NCI-H146 treated with DMSO at 0.1 percent for 48 hours (cell line): ENCODE measurements around the gene TRIM62.

Experiments
- DNase-seq: peaks from one replicate; lab custom pipeline; 2025; ENCODE audit not compliant: unreplicated experiment; lab: John Stamatoyannopoulos, UW

Gene TRIM62

DNA sequence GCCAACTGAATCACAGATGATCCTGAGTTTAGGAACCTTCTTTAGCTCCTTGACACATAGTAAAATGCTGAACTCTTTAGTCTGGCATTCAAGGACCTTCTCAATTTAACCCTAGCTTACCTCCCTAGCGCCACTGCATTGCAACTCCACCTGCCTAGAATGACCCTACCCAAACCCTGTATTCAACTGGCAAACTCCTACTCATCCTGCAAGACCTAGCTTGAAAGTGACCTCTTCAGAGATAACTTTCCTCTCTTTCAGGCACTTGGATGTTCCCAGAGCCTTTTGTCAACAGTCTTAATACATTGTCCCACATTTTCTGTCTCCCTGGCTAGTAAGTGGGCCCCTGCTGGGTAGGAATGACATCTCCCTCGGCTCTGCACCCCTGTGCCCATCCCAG lies 19.7 kb downstream of the TRIM62 start:
- DNase-seq = no peak

- peak; percentile 68 for DNase-seq
Observed at GRCh38 chr1:33161061-33161681, 20.7 kb downstream of the TRIM62 start.

DNA sequence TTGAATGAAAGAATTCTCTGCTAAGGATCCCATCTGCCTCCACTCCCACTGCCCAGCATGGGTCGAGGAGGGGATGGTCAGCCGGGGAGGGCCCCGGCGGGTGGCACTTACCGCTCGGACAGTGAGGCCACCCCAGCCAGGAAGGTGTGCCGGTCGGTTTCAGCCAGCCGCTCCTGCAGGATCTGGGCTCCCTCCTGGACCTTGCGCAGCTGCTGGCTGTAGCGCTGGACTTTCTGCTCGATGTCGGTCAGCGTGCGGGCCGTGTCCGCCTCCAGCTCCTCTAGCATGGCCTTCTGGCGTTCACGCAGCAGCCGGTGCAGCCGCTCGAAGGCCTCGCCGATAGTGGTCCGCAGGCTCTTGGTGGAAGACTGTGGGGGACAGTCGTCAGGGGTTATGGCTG lies 22.3 kb downstream of the TRIM62 start:
- DNase-seq = no peak

DNA sequence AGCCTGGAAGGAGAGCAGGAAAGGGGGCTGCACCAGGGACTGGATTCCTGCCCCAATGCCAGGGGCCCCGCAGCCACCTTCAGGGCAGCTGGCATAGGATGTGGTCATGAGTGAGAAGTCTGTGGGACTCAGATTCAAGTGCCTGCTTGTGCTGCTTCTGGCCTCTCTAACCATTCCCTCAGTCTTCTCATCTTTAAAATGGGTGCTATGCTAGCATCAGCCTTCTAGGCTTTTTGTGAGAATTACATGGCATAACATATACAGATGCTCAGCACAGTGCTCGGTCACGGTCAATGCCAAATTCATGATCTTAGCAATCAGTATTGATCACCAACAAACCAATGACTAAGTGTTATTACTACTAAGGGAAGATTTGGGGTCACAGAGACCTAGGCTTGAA lies 23.5 kb downstream of the TRIM62 start:
- no peak for DNase-seq

DNA sequence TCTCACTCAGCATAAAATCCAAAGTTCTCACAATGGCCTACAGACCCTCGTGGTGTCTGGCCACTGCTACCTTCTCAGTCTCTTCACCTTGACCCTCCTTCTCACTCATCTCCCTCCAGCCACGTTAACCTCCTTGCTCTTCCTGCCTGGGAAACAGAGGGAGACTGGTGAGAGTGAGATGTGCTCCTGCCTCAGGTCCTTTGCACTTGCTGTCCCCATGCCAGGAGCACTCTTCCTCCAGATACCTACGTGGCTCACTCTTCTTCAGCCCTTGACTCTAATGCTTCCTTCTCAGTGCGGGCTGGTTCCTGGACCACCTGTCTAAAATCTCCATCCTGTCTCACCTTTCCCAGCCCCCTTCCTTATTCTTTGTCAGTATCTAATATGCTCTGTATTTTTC lies 24.7 kb downstream of the TRIM62 start:
- no peak for DNase-seq

- no peak for DNase-seq
Observed at GRCh38 chr1:33155877-33156538, 25.8 kb downstream of the TRIM62 start.

- DNase-seq = no peak
Observed at GRCh38 chr1:33153650-33154049, 28.2 kb downstream of the TRIM62 start.

DNA sequence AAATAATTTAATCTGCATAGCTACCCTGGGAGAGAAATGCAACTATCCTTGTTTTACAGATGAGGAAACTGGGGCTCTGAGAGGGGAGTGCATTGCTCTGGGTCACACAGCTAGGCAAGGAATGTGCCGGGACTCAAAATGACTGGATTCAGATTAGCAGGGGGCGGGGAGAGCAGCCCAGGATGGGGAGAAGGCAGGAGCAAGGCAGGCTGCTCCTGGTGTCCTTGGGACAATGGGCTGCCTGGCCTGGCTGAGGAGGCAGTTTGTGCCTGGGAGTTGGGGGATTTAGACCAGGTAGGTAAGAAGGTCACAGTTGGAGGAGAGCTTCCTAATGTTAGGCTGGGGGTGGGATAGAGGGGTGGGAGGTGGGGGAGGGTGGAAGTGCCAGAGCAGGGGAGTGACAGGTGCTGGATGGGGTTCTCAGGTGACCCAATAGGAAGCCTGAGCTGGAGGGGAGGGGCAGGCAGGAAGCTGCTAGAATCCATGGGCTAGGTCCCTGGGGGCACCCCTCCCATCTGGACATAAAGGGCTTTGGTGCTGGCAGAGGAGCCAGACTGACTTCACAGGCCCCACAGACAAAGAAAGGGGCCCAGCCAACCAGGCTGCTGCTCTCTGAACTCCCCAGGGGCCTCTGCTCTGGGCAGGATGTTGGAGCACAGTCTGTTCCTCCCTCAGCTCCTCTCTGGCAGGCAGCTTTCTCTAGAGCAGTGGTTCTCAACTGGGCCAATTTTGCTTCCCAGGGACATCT lies 29.0 kb downstream of the TRIM62 start:
- DNase-seq = no peak

GRCh38 chr1:33151116-33151515 lies 30.7 kb downstream of the TRIM62 start:
- no peak for DNase-seq

DNA sequence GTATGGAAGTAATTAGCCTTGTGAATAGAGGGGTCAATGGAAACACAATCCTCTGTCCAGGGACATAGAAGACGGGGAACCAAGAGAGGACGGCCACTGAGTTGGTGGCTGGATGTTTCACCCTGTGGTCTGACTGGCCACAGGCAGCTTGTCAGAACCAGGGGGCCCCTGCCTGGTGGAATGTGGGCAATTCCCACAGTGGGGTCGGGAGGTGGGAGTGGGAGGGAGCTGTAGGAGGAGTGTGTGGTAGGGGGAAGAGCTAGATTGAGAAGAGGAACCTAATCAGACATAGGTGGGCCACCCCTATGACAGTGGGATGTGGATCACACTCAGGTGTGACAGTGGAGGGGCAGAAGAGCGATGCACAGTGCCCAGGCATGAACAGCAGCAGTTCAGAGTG lies 31.3 kb downstream of the TRIM62 start:
- DNase-seq = no peak

- DNase-seq = no peak
Observed at GRCh38 chr1:33149453-33150190, 32.2 kb downstream of the TRIM62 start.

DNA sequence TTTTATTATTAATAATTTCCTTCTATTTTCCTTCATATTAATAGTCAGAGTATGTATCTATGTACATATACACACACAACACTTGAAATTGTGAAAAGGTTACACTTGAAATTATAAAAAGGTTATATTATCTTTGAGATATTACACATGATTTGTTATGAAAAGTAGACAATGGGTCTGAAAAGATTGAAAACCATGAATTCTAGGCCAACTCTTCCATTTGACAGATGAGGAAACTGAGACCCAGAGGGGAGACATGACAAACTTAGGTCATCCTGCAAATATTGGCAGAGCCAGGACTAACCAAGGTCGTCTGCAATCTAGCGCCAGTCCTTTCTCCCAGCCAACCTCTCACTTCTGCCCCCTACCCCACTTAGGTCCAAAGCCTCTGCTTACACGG lies 33.2 kb downstream of the TRIM62 start:
- DNase-seq = no peak

- no peak for DNase-seq
Observed at GRCh38 chr1:33147997-33148314, 33.9 kb downstream of the TRIM62 start.

DNA sequence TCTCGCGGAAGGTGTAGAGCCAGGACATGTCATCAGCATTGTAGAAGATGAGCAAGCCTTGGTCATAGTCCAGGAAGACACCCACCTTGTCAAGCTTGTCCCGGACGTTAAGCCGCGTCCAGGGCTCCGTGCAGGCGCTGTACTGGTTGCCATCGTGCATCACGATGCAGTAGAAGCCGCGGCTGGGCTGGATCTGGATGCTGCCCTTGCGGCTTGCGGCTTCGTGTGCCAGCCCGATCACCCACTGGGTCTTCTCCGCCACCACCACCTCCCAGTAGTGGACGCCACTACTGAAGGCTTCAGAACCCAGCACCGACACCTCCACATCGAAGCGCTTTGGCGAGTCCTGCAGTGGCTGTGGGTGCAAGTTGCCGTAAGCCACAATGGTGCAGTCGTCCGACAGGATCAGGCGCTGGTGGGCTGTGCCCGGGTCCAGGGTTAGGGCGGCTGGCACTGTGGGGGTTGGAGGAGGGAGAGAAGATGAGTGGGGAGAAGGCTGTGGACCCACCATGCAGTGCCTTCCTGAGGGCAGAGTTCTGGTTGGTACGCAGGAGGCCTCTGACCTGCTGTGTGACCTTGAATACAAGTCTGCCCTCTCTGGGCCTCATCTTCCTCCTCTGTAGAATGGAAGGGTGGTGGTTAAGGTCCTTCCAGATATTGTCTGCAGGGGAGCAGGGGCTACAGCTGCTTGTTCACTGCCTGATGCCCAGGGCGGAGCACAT lies 34.4 kb downstream of the TRIM62 start:
- no peak for DNase-seq

DNA sequence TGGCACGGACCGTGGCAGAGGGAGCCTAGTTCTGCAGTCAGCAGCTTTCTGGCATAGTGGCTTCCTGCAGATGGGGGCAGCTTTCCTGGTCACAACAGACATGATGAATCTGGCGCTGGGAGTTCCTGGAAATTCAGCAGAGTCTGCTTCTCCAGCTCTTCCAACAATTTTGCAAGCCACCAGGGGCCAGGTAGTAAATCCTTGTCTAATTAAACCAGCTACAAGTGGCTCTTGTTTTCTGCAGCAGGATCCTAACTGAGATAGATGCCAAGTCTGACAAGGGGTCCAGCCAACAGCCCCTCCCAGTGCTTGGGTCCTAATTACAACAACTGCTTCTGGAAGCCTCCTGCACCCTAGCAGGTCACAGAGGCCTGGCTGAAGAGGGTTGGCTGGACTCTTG lies 35.8 kb downstream of the TRIM62 start:
- no peak for DNase-seq

DNA sequence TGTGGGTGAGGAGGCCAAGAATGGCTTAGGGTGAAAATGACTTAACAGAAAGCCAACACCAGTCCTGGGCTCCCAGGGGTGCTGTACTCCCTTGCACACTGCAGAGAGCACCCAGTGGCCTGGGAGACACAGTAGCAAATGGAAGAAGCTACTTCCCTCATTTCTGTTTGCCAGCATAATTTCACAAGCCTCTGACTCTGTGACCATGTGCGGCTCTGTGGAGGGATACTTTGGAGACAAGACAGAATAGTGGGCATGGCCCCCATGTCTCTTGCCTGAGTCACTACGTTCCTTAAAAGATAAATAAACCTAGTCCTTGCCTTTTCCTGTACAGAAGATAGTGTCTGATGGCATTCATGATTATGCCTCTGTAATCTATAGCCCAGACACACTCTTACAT lies 38.1 kb downstream of the TRIM62 start:
- DNase-seq = no peak

- no peak for DNase-seq
Observed at GRCh38 chr1:33143176-33143575, 38.7 kb downstream of the TRIM62 start.

DNA sequence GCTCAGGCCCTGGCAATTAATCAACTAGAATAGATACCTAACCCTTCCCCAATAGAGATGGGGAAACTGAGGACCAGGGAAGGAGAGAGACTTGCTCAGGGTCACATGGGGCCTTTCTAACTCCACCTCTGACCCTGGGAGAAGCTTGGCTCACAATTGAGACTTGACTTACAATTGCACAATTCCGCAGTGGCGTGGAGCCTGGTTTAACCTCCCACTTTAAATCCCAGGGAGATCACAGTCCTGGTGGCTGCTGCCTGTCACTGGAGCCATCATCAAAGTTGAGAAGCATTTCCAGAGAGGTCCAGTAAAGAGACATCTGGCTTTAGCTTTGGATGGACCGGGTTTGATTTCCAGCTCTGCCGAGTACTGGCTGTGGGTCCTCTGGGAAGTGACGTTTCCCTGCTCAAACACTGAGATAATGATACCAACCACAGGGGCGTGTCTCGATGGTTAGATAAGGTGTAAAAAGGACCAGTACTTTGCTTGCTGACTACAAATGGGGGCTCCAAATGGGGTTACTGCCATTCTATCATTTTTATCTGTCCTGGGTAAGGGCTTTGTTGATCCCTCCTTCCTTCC lies 39.3 kb downstream of the TRIM62 start:
- DNase-seq = no peak

GRCh38 chr1:33141781-33142180 lies 40.1 kb downstream of the TRIM62 start:
- DNase-seq = no peak

DNA sequence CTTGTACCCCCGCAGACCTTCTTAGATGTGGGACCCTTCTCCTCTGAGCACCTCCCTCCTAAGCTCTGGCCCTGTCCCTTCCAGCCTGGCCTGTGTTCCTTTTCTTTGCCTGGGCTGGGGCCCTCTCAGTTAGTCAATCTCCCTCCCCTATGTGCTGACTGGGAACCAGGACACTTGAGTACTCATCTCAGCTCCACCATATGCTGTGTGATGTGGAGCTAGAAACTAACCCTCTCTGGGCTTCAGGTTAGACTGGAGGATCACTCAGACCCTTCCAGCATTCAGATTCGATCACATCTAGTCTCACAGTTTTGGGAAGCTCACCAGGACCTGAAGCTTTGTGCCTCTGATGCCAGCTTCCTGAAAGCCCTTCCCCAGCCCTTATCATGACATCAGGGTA lies 40.6 kb downstream of the TRIM62 start:
- no peak for DNase-seq
